Body of pancreas (tissue), 4 donors: ENCODE results near the gene SPTBN2. TPM values are rescaled to one million over a fixed set of nuclear protein-coding genes. Genes with fewer than 3 reads are reported as not detected.

Experiments used
- ATAC-seq: fragments of 150-250 bp; one replicate; pipeline ENCODE4 v1.9.1; 2016
- DNase-seq, 4 donors: peaks; one replicate each; pipeline ENCODE4 v3.0.0-alpha.2; 2019
- H3K27ac ChIP-seq, 4 donors: fragments of 200-600 bp; sonication (generic); 1 replicate in 3 of 4; 2 replicates in 1 of 4; pipeline versions ENCODE4 v1.5.1 to v1.6.1; 2016 to 2019; ENCODE audit warnings: mild to moderate bottlenecking in 1 of 4, mixed read lengths in 1 of 4, moderate library complexity in 1 of 4
- H3K27me3 ChIP-seq, 2 donors: fragments of 200-600 bp; sonication (generic); one replicate each; pipeline ENCODE4 v1.6.0; 2016; ENCODE audit warnings: mild to moderate bottlenecking in 1 of 2
- H3K36me3 ChIP-seq, 2 donors: fragments of 200-600 bp; sonication (generic); replicated peaks in 1 of 2; 2 replicates each; pipeline ENCODE4 v1.5.1; 2016; ENCODE audit warnings: low read depth in 2 of 2; ENCODE audit not compliant: insufficient read depth in 1 of 2
- H3K4me1 ChIP-seq: fragments of 200-600 bp; sonication (generic); one replicate; pipeline ENCODE4 v1.6.0; 2016
- H3K4me3 ChIP-seq, 2 donors: fragments of 200-600 bp; sonication (generic); 1 replicate in 1 of 2; 2 replicates in 1 of 2; pipeline ENCODE4 v1.5.1; 2016 to 2019
- H3K9me3 ChIP-seq, 3 donors: fragments of 200-600 bp; sonication (generic); 1 replicate in 2 of 3; 2 replicates in 1 of 3; pipeline ENCODE4 v1.5.1; 2016
- CTCF ChIP-seq, 7 experiments: fragments of 450-650 bp in 4 of 7; fragments of 200-600 bp in 3 of 7; sonication (generic) in 3 of 7; IDR thresholded peaks; one replicate each; pipeline ENCODE4 v1.5.1; 2016 to 2019; ENCODE audit warnings: antibody characterized with exemption in 7 of 7
- POLR2A ChIP-seq, 3 donors: fragments of 450-650 bp; IDR thresholded peaks; one replicate each; pipeline ENCODE4 v1.6.1; 2016; ENCODE audit warnings: antibody characterized with exemption in 3 of 3, mild to moderate bottlenecking in 2 of 3
- WGBS, 2 donors: methylation state at CpG; one replicate each; pipeline ENCODE4 v1.1.5; 2017; 5-methylcytosine and 5-hydroxymethylcytosine counted together
- intact Hi-C: fragments of 100-400 bp; cut with DNase I; formaldehyde crosslinking; loops from one replicate; pipeline ENCODE4 v1.15.1; 2023
- total RNA-seq, 2 donors: library from RNA; depleted of rRNA; stranded (reverse); fragments of >200 nt; gene quantifications; one replicate each; pipeline ENCODE4 v1.1.0, GENCODE V29; 2016

SPTBN2 gene
- total RNA-seq, 2 donors from 2014 or later: 40.0 to 52.1 TPM

GRCh38 chr11:66719111-66719872 lies 9.7 kb downstream of the SPTBN2 start:
- WGBS, 2 donors: 74 to 79% methylated on average over 8 of the region's 8 CpGs
- TF ChIP-seq CTCF (IDR thresholded peaks at IDR 0.05) (no peak), POLR2A (IDR thresholded peaks at IDR 0.05) (no peak)
- DNase-seq (peak in 1 of 4 donors; percentile 35), ATAC-seq (no peak)
- intact Hi-C loops: no loop called here
- Histone ChIP-seq H3K27ac (peak overlapping the region; percentile 66 to 86 (median 78)), H3K4me3 (no peak overlapping the region), H3K27me3 (no peaks in the 10 kb centered on the region), H3K9me3 (no peaks in the 10 kb centered on the region), H3K4me1 (peaks cover 42% of the 10 kb centered on the region), H3K36me3 (peaks cover 0 to 3% of the 10 kb centered on the region in 2 donors)

- Histone ChIP-seq H3K9me3 (no peaks in the 10 kb centered on the region), H3K27me3 (no peaks in the 10 kb centered on the region), H3K36me3 (peaks cover 0 to 4% of the 10 kb centered on the region in 2 donors), H3K4me3 (peak overlapping the region; percentile 19 to 34), H3K4me1 (peaks cover 42% of the 10 kb centered on the region), H3K27ac (peak overlapping the region; percentile 66 to 86 (median 78))
- ATAC-seq (peak; percentile 65), DNase-seq (peak; percentile 71 to 82 (median 80))
- peak in 6 of 7 experiments; percentile 5 to 77 (median 48) for TF ChIP-seq CTCF (IDR thresholded peaks at IDR 0.05)
- peak; percentile 48 to 73 (median 70) for TF ChIP-seq POLR2A (IDR thresholded peaks at IDR 0.05)
- 14 to 21% methylated on average over 21 to 26 of the region's 26 CpGs for WGBS, 2 donors
- intact Hi-C loops: no loop called here
Measured at GRCh38 chr11:66718320-66718971, 10.6 kb downstream of the SPTBN2 start.

- intact Hi-C loops: no loop called here
- H3K27me3 ChIP-seq: no peaks in the 10 kb centered on the region
- TF ChIP-seq POLR2A (IDR thresholded peaks at IDR 0.05) (no peak), CTCF (IDR thresholded peaks at IDR 0.05) (no peak)
- peak overlapping the region; percentile 19 to 34 for H3K4me3 ChIP-seq
- no peaks in the 10 kb centered on the region for H3K9me3 ChIP-seq
- peaks cover 0 to 5% of the 10 kb centered on the region in 2 donors for H3K36me3 ChIP-seq
- peak overlapping the region; percentile 66 to 86 (median 78) for H3K27ac ChIP-seq
- 34 to 43% methylated on average over 14 of the region's 14 CpGs for WGBS, 2 donors
- peaks cover 42% of the 10 kb centered on the region for H3K4me1 ChIP-seq
- DNase-seq (peak; percentile 20 to 51 (median 40)), ATAC-seq (peak; percentile 2)
Measured at GRCh38 chr11:66717925-66718319, 11.1 kb downstream of the SPTBN2 start.

GRCh38 chr11:66716996-66717395 lies 12.0 kb downstream of the SPTBN2 start:
- H3K27me3 ChIP-seq: no peaks in the 10 kb centered on the region
- peaks cover 0 to 5% of the 10 kb centered on the region in 2 donors for H3K36me3 ChIP-seq
- WGBS, 2 donors: 62 to 71% methylated on average over 3 of the region's 3 CpGs
- H3K4me1 ChIP-seq: peaks cover 42% of the 10 kb centered on the region
- no peak for DNase-seq
- no peaks in the 10 kb centered on the region for H3K9me3 ChIP-seq
- intact Hi-C loops: no loop called here
- ATAC-seq: no peak
- TF ChIP-seq CTCF (IDR thresholded peaks at IDR 0.05) (no peak), POLR2A (IDR thresholded peaks at IDR 0.05) (no peak)
- no peak overlapping the region for H3K4me3 ChIP-seq
- H3K27ac ChIP-seq: no peak overlapping the region
